Measurements from ENCODE around the gene SFTPD. TPM values are rescaled to one million over a fixed set of nuclear protein-coding genes. Genes with fewer than 3 reads are reported as not detected.
A peak's percentile ranks its signal among the peaks of the same experiment; 100 is the strongest.

The SFTPD gene
- total and polyA plus RNA-seq, 2 of the 13 experiments (the other 11 are each of a cell fraction or from before 2014, with no cell fraction given), result not detected

DNA sequence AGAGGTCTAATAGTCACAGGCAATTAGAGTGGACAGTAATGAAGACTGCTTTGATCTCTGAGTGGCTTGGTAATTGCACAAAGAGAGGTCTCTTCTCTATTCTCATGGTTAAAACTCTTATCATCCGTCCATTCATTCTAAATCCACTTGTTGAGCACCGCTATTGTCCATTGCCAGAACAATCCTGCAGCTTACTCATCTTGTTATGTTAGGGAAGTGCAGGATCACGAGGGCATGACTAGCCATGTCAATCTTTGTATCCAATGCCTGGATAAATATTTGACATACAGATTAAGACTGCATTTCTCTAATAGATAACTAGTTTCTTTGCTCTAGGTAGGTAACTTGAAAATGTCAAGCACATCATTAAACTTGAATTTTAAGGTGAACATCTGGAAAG lies 14.9 kb downstream of the SFTPD start:
- intact Hi-C loops (cut with micrococcal nuclease; ENCODE audit: unreplicated experiment), result no loop called here
- Histone ChIP-seq H3K27me3 (ENCODE audit: control insufficient read depth in 1 of 2, insufficient read depth in 2 of 2, low read length in 2 of 2) (peaks cover 0 to 37% of the 10 kb centered on the region in 2 experiments; a peak in 3 of 5 replicates), H3K9ac (ENCODE audit: insufficient read depth, low read depth, low read length) (no peak overlapping the region), H3K9me3 (ENCODE audit: low read length) (no peaks in the 10 kb centered on the region), H4K20me1 (ENCODE audit: insufficient read depth, low read length) (no peaks in the 10 kb centered on the region), H2AFZ (ENCODE audit: low read length) (no peak overlapping the region), H3K79me2 (ENCODE audit: insufficient read depth, low read length) (no peaks in the 10 kb centered on the region), H3K27ac (ENCODE audit: extremely low read length, insufficient read depth, low read length) (no peak overlapping the region), H3K36me3 (replicated peaks in 1 of 2; ENCODE audit: control insufficient read depth in 1 of 2, insufficient read depth in 2 of 2, low read length in 2 of 2) (no peaks in the 10 kb centered on the region), H3K4me2 (ENCODE audit: low read depth, low read length) (no peak overlapping the region), H3K4me3 (replicated peaks in 1 of 3; ENCODE audit: insufficient read depth in 1 of 3, low read depth in 2 of 3, low read length in 3 of 3) (no peak overlapping the region), H3K4me1 (ENCODE audit: insufficient read depth, low read length) (peaks cover 23% of the 10 kb centered on the region)
- CTCF ChIA-PET (ENCODE audit: low intra/inter-chr PET ratio, low total read pairs), result no interaction called here
- WGBS (ENCODE audit: low lambda C conversion rate), result 5% methylated on average over 3 of the region's 3 CpGs
- ATAC-seq (no peak; the same call in 2 of the 3 replicates), FAIRE-seq (no peak), DNase-seq (ENCODE audit: low spot score) (peak; percentile 73)
- BruUV-seq (replicated peaks), result no TSS peak
- POLR2A ChIA-PET, result no interaction called here
- in situ Hi-C loops (cut with HindIII; ENCODE audit: extremely low pct_ligation_motif_present, low pct_unique_long_range_greater_than_20kb), result loop anchor here (25.0 kb wide), 1 partner anchor 372 kb away; the partner anchor contains the start of gene SFTPA2
- TF ChIP-seq SP1 (IDR thresholded peaks at IDR 0.05) (no peak), SP1 (CRISPR knock-in tag; IDR thresholded peaks at IDR 0.05) (no peak), ETV6 (CRISPR knock-in tag; conservative IDR thresholded peaks at IDR 0.05) (no peak), KMT2A (CRISPR knock-in tag; IDR thresholded peaks at IDR 0.05) (no peak), U2AF2 (IDR thresholded peaks at IDR 0.05; ENCODE audit: low read depth, low read length) (no peak), ZNF629 (CRISPR knock-in tag; conservative IDR thresholded peaks at IDR 0.05) (no peak), EP300 (IDR thresholded peaks at IDR 0.05; ENCODE audit: low read depth in 2 of 2, low read length in 2 of 2) (peak in 1 of 2 experiments; percentile 39; a peak in 1 of 4 replicates), EP300 (CRISPR knock-in tag; IDR thresholded peaks at IDR 0.05; ENCODE audit: borderline replicate concordance) (no peak), RBAK (CRISPR knock-in tag; IDR thresholded peaks at IDR 0.05) (no peak), SOX13 (IDR thresholded peaks at IDR 0.05) (no peak), SOX13 (CRISPR knock-in tag; conservative IDR thresholded peaks at IDR 0.05 in 1 of 2, IDR thresholded peaks at IDR 0.05 in 1 of 2) (peak in 1 of 2 experiments; percentile 91; a peak in 2 of 4 replicates), ZNF850 (CRISPR knock-in tag; conservative IDR thresholded peaks at IDR 0.05) (no peak), ATF7-NPFF (CRISPR knock-in tag; IDR thresholded peaks at IDR 0.05; ENCODE audit: low read depth) (no peak), SOX5 (CRISPR knock-in tag; IDR thresholded peaks at IDR 0.05; ENCODE audit: borderline replicate concordance) (peak; percentile 63; the same call in 1 of the 2 replicates), NFKB2 (CRISPR knock-in tag; IDR thresholded peaks at IDR 0.05; ENCODE audit: borderline replicate concordance) (no peak), FOSL2 (CRISPR knock-in tag; IDR thresholded peaks at IDR 0.05) (peak; percentile 61), CHD2 (IDR thresholded peaks at IDR 0.05; ENCODE audit: low read depth, low read length) (no peak)
- TF ChIP-seq, protein P1, sequence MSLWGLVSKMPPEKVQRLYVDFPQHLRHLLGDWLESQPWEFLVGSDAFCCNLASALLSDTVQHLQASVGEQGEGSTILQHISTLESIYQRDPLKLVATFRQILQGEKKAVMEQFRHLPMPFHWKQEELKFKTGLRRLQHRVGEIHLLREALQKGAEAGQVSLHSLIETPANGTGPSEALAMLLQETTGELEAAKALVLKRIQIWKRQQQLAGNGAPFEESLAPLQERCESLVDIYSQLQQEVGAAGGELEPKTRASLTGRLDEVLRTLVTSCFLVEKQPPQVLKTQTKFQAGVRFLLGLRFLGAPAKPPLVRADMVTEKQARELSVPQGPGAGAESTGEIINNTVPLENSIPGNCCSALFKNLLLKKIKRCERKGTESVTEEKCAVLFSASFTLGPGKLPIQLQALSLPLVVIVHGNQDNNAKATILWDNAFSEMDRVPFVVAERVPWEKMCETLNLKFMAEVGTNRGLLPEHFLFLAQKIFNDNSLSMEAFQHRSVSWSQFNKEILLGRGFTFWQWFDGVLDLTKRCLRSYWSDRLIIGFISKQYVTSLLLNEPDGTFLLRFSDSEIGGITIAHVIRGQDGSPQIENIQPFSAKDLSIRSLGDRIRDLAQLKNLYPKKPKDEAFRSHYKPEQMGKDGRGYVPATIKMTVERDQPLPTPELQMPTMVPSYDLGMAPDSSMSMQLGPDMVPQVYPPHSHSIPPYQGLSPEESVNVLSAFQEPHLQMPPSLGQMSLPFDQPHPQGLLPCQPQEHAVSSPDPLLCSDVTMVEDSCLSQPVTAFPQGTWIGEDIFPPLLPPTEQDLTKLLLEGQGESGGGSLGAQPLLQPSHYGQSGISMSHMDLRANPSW (CRISPR knock-in tag; IDR thresholded peaks at IDR 0.05; ENCODE audit: borderline replicate concordance), result no peak
- TF ChIP-seq, protein P2, sequence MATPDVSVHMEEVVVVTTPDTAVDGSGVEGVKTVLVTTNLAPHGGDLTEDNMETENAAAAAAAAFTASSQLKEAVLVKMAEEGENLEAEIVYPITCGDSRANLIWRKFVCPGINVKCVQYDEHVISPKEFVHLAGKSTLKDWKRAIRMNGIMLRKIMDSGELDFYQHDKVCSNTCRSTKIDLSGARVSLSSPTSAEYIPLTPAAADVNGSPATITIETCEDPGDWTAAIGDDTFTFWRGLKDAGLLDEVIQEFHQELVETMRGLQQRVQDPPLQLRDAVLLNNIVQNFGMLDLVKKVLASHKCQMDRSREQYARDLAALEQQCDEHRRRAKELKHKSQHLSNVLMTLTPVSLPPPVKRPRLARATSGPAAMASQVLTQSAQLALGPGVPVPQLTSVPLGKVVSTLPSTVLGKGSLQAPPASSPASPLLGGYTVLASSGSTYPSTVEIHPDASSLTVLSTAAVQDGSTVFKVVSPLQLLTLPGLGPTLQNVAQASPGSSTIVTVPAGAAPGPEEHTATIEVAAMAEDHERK (CRISPR knock-in tag; IDR thresholded peaks at IDR 0.05; ENCODE audit: low read depth), result no peak
- TF ChIP-seq, protein P3, sequence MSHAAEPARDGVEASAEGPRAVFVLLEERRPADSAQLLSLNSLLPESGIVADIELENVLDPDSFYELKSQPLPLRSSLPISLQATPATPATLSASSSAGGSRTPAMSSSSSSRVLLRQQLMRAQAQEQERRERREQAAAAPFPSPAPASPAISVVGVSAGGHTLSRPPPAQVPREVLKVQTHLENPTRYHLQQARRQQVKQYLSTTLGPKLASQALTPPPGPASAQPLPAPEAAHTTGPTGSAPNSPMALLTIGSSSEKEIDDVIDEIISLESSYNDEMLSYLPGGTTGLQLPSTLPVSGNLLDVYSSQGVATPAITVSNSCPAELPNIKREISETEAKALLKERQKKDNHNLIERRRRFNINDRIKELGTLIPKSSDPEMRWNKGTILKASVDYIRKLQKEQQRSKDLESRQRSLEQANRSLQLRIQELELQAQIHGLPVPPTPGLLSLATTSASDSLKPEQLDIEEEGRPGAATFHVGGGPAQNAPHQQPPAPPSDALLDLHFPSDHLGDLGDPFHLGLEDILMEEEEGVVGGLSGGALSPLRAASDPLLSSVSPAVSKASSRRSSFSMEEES (CRISPR knock-in tag; IDR thresholded peaks at IDR 0.05), result peak; percentile 82
- TF ChIP-seq, protein P4, sequence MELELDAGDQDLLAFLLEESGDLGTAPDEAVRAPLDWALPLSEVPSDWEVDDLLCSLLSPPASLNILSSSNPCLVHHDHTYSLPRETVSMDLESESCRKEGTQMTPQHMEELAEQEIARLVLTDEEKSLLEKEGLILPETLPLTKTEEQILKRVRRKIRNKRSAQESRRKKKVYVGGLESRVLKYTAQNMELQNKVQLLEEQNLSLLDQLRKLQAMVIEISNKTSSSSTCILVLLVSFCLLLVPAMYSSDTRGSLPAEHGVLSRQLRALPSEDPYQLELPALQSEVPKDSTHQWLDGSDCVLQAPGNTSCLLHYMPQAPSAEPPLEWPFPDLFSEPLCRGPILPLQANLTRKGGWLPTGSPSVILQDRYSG (CRISPR knock-in tag; IDR thresholded peaks at IDR 0.05), result no peak
